GM21576 (cell line): ENCODE data around the gene ADSS1.
A peak's percentile ranks its signal among the peaks of the same experiment; 100 is the strongest.

Experiments
- ATAC-seq: cut with Tn5 transposase; IDR thresholded peaks from one replicate; pipeline ENCODE4 v1.9.1; 2021; ENCODE audit warnings: mild to moderate bottlenecking, moderate library complexity; ENCODE audit not compliant: unreplicated experiment

The ADSS1 gene

DNA sequence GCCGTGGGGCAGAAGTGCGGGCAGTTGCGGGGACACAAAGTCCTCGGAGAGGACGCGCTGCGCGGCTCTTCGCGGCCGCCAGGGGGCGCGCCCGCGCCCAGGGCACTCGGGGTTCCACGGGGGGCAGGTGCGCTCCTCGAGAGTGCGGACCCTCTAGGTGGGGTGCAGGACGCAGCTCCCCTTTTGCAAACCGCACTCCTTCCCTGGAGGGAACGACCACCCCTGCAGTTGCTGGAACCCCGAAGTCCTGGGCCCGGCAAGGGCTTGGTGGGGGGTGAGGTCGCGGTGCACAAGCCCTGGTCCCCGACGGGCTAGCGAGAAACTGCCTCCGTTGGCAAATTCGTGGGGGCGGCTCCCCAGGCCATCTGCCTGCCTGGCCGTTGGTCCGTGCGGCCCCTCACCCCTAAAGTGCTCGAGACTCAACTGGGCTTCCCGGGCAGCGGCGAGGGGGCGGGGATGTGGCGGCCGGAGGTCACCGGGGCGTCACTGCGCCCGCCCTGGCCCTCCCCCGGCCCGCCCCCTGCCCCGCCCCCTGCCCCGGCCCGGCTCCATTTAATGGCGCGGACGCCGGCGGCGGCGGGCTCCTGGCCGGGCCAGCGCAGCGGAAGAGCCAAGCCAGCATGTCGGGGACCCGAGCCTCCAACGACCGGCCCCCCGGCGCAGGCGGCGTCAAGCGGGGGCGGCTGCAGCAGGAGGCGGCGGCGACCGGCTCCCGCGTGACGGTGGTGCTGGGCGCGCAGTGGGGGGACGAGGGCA lies at the start of gene ADSS1:
Gene ADSS1, plus strand, starts transcription at position 579 of the 756 bp plus-strand sequence. Its CDS starts 42 bp downstream, at position 621.
- peak; percentile 46 for ATAC-seq

DNA sequence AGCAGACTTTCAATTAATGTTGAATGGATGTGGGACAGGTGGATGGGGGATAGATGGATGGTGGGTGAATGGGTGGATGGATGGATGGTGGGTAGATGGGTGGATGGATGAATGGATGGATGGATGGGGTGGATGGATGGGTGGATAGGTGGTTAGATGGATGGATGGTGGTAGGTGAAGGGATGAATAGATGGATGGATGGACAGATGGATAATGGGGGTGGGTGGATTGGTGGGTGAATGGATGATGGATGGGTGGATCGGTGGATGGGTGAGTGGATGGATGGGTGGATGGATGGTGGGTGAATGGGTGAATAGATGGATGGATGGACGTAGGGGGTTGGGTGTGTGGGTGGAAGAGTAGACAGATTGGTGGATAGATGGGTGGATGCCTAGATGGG lies 48.6 kb upstream of the ADSS1 start:
- no peak for ATAC-seq

DNA sequence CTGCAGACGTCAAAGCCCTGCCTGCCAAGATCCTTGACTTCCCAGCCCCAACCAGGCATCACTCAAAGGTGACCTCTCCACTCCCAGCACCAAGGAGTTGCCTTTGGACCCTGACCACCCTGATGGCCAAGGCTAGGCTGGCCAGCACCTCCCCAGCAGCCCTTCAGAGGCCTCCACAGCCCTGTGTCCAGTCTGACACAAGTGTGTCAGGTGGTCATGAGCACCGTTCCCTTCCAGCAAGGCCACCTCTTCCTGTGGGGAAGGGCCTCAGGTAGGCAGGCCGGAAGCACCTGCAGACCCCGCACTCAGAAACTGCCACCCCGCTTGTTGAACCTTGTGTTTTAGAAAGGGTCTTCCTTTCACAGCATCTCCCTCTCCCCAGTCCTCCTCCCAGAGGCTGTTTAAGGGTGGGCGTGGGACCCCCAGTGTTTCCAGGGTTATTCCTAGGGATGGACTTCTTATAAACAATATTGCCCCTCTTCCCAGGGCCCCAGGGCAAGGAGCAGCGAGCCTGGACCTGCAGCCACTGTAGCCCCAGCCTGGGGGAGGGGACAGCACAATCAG lies 47.8 kb upstream of the ADSS1 start:
- ATAC-seq = no peak

DNA sequence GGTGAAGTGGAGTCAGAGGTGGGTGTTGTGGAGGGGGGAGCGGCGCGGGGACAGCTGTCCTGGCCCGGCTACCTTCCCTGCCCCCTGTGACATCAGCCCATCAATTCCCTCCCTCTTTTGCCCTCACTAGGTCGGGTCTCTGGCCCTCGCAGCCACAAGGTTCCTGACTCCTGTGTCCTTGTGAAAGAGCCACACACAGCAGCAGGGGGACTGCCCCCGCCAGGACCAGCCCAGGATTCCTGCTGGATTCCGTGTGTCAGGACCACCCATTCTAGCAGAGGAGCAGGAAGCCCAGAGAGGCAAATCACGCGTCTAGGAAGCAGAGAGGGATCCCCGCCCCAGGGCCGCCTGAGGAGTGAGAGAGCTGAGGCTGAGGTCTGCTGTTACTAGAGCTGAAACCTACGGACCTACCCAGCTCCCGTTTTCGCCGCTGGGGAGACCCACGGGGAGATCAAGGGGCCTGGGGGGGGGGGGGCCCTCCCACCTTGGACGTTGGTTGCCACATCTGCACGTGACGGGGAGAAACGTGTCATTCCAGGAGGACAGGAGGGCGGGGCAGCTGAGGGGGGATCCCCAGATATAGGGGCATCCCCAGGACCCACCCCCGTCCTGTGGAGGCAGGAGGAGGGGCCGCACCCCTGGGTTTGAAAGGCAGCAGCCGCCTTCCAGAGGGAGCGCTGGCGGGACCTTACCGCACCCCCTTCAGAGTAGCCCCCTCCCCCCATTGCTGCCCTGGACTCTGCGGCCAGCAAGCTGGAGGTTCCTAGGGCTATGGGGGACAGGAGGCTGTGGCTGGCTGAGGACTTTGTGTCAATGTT lies 47.1 kb upstream of the ADSS1 start:
- ATAC-seq = peak; percentile 17

DNA sequence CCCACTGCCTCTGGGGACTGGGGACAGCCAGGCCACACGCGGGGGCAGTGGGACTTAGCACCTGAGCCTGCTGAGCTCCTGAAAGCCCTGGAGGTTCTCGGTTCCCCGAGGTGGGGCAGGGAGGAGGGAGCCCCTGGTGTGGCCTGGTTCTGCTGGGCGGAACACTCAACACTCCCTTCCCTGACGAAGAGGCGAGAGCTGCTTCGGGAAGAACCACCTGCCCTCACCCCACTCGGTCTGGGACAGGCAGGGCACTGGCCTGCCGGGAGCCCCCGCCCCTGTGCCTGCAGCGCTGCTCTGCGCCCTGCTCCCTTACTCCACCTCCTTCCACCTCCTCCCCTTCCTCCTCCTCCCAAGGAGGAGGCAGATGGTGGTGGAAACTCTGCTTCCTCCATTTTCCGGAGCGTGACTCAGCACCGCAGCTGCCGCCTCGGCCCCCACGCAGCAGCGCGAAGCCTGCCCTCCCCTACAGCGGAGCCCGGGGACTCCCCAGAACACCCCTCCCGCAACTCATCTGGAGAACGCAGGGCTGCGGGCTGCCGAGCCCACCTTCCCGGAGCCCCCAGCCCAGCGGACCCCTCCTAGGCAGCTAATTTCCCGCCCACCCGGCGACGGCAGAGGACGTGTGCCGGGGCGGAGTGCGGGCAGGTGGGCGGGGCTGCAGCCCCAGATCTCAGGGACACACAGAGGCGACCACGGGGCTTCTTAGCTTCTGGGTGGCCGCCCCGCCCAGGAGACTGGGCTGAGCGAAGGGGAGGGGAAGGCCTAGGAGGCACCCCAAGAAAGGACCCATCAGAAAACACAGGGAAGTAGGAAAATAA lies 46.3 kb upstream of the ADSS1 start:
- peak; percentile 34 for ATAC-seq

DNA sequence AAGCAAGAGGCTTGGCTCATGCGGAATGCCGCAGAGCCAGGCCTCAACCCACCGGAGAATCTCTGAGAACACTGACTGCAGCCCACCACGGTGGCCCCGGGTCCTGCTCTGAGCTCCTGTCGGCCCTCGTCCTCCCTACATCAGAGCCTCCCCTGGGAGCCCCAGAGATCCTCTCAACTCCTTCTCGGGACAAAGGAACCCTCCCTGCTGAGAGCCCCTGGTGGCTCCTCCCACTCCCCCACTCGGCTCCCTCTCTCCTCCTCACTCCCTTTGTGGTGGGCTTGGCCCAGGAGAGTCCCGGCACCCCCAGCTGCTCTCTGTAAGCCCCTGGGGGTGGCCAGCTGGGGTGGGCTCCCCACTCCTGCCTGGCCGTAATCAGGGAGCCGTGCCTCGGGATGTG lies 45.7 kb upstream of the ADSS1 start:
- ATAC-seq = no peak

DNA sequence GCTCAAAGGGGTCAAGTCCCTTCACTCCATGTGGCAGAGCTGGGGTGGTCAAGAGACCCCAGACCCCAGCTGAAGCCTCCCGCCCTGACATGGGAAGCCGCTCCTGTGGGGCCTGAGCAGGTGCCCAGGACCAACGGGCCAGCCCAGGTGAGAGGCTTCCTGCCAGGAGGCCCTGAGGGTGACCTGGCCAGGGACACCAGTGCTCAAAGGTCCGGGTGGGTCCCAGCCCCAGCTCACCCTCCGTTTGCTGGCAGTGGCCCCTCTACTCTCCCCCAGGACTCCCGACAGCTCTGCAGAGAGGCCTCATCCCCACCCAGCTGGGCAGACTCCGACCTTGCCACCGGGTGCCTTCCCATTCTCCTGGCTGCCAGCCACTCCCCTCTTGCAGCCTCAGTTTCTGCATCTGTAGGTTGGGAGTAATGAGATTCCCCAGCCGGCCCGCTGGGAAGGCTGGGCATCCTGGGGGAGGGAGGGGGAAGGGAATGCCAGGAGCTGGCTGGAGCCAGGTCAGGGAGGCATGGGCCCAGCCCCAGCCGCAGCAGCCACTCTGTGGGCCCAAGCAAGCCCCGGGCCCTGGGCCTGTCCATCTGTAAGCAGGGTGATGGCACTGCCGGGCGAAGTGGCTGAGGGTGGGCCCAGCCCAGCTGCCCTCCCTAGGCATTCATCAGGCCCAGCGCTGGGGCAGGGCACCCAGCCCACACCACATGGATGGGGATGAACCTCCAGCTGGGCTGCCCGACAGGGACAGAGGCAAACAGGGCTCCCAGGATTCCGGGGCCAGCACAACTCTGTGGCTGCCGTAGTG lies 44.9 kb upstream of the ADSS1 start:
- ATAC-seq = no peak

DNA sequence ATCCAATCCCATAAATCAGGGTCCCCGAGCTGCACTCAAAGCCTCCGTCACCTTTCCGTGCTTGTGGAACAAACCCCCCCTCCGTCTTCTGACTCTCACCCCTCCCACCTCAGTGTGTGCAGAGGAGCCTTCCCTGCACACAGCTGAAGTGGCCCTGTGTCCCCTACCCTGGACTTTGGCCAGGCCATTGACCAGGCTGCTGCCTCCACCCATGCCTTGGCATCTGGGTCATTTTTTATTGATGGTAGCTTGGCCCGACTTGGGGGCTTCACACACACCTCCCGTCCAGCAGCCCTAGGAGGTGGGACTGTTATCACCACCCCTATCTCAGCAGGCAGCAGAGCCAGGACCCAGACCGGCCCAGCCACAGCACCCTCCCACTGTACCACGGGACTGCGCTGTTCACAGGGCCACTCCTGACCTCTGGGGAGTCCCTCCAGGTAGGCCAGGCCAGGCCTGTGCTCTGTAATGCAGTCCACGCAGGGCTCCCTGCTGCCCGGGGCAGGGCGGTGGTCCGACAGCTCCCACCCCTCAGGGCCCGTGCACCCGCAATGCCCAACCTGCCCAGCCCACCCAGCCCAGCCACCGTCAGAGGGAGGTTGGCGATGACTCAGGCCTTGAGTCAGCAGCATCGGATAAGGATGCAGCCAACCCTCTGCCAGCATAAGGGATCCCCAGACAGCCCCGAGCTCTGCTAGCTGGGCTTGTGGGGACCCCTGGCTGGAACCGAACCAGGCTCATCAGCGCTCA lies 43.8 kb upstream of the ADSS1 start:
- no peak for ATAC-seq

DNA sequence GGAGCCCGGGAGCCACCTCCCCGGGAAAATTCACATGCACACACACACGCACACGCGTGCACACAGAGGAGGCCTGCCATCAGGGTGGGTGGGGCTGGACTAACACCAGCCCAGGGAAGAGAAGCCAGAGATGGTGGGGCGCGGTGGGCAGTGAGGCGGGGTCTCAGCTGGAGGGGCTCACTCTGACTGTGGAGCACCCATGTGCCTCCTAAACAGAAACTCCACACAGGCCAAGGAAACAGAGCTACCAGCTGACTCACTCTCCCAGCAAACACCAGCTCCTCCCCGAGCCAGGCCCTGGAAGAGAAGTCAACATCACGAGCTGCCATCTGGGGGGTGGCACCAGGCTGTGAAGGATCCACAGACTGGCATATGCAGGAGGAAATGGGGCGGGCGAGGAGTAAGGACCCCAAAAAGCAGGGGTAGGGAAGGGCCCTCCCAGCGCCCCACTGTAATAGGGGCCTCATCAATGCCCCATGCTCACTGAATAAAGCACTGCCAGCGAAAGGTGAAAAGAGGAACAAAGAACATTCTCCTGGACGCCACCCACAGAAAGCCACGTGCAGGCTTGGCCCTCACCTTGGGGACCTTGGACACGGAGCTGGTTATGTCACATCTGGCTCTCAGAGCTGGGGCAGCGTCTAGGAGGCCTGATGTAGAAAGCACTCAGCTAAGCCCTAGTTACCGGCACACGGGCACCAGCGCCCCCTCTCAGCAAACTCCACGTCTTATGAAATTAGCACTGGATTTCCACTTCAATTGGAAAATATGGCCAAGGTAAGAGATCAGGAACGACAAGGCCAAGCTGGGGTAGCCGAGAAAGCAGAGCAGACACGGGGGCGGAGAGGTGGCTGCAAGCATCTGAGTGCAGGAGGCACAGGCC lies 43.0 kb upstream of the ADSS1 start:
- peak; percentile 61 for ATAC-seq

DNA sequence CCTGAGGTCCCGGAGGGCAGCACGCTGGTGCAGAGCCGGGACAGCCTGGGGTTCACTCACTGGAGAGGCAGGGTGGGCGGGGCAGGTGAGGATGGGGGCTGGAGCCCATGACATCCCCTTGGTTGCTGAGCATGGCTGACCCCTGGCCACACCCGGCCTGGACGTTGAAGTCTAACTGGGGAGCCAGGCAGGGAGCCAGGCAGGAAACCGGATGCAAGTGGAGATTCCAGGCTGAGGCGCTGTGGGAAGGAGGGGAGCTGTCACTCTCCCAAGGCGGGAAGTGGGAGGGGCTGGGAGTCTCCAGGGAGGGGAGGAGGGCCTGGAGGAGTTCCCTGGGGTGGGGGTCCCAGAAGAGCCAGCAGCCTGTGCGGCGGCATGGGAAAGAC lies 42.3 kb upstream of the ADSS1 start:
- ATAC-seq = peak; percentile 1

DNA sequence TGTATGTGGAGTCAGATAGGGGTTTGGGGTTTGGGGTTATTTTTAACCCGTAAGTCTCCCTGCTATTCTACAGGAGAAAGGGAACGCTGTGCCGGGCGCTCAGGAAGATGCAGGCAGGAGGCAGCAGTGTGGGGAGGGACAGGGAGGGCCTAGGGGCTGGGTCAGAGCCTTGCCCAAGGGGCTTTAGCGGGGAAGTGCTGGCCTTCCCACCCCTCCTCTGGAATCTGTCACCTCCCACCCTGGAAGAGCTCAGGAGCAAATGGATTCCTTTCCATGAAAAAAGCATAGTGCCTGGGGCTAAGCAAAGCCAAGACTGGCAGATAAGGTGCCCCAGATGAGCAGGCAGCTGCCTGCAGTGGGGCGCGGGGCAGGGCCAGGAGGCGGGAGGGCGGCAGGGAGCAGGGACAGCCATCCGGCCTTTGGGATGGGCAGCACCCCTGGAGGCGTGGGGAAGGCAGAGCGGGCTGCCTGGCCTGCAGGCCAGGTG lies 41.9 kb upstream of the ADSS1 start:
- ATAC-seq = no peak

DNA sequence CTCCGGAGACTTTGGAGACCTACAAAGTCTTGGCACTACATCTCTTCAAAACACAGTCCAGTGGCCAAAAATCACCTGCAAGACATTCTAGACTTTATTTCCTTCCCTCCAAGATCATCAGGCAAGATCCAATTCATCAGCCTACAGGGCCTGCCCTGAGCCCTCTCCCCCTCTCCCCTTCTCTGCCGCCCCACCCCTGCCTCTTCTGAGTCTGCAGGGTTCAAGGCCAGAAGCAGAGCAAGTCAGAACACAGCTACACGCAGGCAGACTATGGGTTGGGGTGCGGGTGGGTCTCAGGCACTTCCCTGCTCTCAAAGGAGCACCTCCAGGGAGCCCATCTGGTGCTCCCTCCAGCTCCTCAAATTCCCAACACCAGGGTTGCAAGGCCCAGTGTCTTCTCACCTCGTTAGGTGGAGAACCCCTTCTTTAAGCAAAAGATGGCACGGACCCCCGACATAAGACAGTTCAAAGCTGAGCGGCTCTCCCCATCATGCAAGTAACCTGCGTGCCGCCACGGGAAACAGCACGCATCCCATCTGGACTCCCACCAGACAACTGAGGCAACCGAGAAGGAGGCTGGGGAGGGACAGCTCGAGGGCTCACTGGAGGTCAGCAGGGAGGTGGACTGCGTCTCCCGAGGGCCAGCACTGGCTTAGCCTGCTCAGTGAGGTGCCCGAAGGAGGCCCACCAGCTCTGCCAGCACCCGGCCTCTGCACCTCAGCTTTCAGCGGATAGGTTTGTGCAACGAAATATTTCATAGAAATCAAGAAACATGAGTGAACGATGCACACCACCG lies 40.2 kb upstream of the ADSS1 start:
- no peak for ATAC-seq

DNA sequence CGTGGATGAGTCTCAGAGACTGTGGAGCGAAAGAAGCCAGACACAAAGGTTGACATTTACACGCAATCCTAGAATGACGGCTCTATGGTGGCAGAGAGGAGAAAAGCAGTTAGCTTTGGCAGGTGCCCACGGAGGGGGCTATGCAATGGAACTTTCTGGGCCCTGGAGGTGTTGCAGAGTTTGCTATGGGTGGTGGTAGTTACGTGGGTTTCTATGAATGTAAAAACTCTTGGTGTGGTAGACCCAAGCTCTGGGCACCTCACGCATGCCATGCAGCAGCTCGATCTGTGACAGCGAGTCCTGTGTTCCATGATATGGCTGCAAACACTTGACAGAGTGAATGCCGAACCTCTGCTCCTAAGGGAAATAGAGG lies 39.6 kb upstream of the ADSS1 start:
- no peak for ATAC-seq

DNA sequence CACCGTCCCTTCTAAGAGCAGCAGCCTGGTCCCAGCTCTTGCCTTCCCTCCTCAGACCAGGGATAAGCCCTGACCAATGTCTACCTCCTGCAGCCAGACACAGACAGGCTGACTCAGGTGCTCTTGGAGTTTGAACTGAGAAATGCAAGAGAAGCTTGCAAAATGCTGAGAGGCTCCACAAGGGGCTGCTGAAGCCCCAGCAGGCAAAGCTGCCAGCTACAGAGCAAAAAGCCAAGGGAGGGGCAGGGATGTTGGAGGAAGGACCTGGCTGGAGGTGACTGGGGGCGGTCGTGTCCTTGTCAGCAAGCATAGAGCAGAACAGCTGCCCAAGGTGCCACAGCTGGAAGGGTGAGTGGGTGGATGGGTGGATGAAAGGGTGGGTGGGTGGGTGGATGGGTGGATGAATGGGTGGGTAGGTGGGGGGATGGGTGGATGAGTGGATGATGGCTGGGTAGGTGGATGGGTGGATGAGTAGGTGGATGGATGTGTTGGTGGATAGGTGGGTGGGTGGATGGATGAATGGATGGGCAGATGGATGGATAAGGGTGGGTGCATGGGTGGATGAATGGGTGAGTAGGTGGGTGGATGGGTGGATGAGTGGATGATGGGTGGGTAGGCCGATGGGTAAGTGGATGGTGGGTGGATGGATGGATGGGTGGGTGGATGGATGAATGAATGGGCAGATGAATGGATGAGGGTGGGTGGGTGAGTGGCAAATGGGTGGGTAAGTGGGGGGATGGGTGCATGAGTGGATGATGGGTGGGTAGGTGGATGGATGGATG lies 38.6 kb upstream of the ADSS1 start:
- ATAC-seq = no peak

DNA sequence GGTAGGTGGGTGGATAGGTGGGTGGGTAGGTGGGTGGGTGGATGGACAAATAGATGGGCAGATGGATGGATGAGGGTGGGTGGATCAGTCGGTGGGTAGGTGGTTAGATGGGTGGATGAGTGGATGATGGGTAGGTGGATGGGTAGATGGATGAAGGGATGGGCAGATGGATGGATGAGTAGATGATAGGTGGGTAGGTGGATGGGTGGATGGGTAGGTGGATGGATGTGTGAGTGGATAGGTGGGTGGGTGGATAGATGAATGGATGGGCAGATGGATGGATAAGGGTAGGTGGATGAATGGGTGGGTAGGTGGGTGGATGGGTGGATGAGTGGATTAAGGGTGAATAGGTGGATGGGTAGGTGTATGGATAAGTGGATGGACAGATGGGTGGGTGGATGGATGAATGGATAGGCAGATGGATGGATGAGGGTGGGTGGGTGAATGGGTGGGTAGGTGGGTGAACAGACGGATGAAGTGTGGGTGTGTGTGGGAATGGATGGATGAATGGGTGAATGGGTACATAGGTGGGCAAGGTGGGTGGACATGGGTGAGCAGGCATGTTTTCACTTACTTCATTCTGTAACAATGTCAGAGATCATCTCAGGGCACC lies 37.9 kb upstream of the ADSS1 start:
- ATAC-seq = no peak
